GM10847 (cell line): ENCODE results near the gene PAPOLB.

Source experiments
- POLR2A ChIP-seq: IDR thresholded peaks from 2 replicates; pipeline ENCODE4 v1.6.1; 2011; ENCODE audit not compliant: insufficient read length; ENCODE audit errors: extremely low read depth

PAPOLB gene

GRCh38 chr7:4808565-4808964 lies 53.3 kb downstream of the PAPOLB start:
- no peak for TF ChIP-seq POLR2A

- TF ChIP-seq POLR2A = no peak
These were observed 53.8 kb downstream of the PAPOLB start for GRCh38 chr7:4808026-4808425.
